Measurements from ENCODE around the gene CORIN. TPM values are rescaled to one million over a fixed set of nuclear protein-coding genes. Genes with fewer than 3 reads are reported as not detected.

The CORIN gene
- total and polyA plus RNA-seq, 10 of the 15 experiments (the other 5 are each of a cell fraction or from before 2014, with no cell fraction given), result 0.02 to 0.45 (median 0.09) TPM; not detected in 3

- TF ChIP-seq E4F1 (IDR thresholded peaks at IDR 0.05; ENCODE audit: borderline replicate concordance, partially characterized antibody) (no peak), CBX5 (IDR thresholded peaks at IDR 0.05; ENCODE audit: low read depth) (no peak), PRDM15 (CRISPR knock-in tag; IDR thresholded peaks at IDR 0.05) (no peak), RB1 (IDR thresholded peaks at IDR 0.05; ENCODE audit: borderline replicate concordance) (no peak), EGR1 (IDR thresholded peaks at IDR 0.05; ENCODE audit: borderline replicate concordance in 1 of 2, low read depth in 2 of 2, low read length in 2 of 2) (no peak)
These were observed 267.1 kb downstream of the CORIN start (continued) for GRCh38 chr4:47570816-47571215.

Data from GM12878 (cell line).